RPMI8226 (cell line): ENCODE measurements around the gene LRRC9.
"Not testable (repeated sequence)": the region's sequence is repeated elsewhere in the genome, so short reads cannot be mapped to it uniquely, and the experiment has no call there.

Experiments
- DNase-seq: peaks from one replicate; pipeline ENCODE4 v3.0.0-alpha.2; 2015

LRRC9 gene

GRCh38 chr14:60079723-60080122, 159.8 kb downstream of the LRRC9 start:
- DNase-seq = no peak

- DNase-seq = no peak
These were observed 165.1 kb downstream of the LRRC9 start for GRCh38 chr14:60085085-60085484.

GRCh38 chr14:60085693-60086092, 165.7 kb downstream of the LRRC9 start:
- DNase-seq = no peak

- no peak for DNase-seq
These were observed 167.7 kb downstream of the LRRC9 start for GRCh38 chr14:60087668-60088067.

GRCh38 chr14:60089221-60089620, 169.3 kb downstream of the LRRC9 start:
- DNase-seq = no peak

GRCh38 chr14:60090864-60091519, 171.0 kb downstream of the LRRC9 start:
- peak; percentile 32 for DNase-seq

GRCh38 chr14:60091550-60092525, 171.9 kb downstream of the LRRC9 start, which contains the start of gene PCNX4:
TSS of gene PCNX4 (plus strand) at chr14:60091923. CDS start at chr14:60107639, 15,716 bp downstream.
- peak; percentile 95 for DNase-seq

- DNase-seq = peak; percentile 20
These were observed 172.6 kb downstream of the LRRC9 start for GRCh38 chr14:60092526-60092920.

- no peak for DNase-seq
These were observed 173.1 kb downstream of the LRRC9 start for GRCh38 chr14:60093080-60093479.

- no peak for DNase-seq
These were observed 173.7 kb downstream of the LRRC9 start for GRCh38 chr14:60093606-60094005.

- DNase-seq = no peak
These were observed 174.5 kb downstream of the LRRC9 start for GRCh38 chr14:60094306-60094897.

GRCh38 chr14:60095231-60095630, 175.3 kb downstream of the LRRC9 start:
- no peak for DNase-seq

GRCh38 chr14:60095781-60096450, 176.0 kb downstream of the LRRC9 start:
- no peak for DNase-seq

- DNase-seq = no peak
These were observed 178.0 kb downstream of the LRRC9 start for GRCh38 chr14:60097974-60098373.

- DNase-seq = not testable (repeated sequence)
These were observed 179.9 kb downstream of the LRRC9 start for GRCh38 chr14:60099855-60100254.

- DNase-seq = no peak
These were observed 181.8 kb downstream of the LRRC9 start for GRCh38 chr14:60101786-60102185.

GRCh38 chr14:60102389-60102788, 182.4 kb downstream of the LRRC9 start:
- no peak for DNase-seq

- no peak for DNase-seq
These were observed 186.4 kb downstream of the LRRC9 start for GRCh38 chr14:60106339-60106738.

- DNase-seq = no peak
These were observed 187.5 kb downstream of the LRRC9 start for GRCh38 chr14:60107477-60107876.

- DNase-seq = no peak
These were observed 191.8 kb downstream of the LRRC9 start for GRCh38 chr14:60111732-60112131.
